Stimulated activated naive B cell treated with anti-CD40 and anti-IgM and Interleukin-4, amounts not matched to agents 10 μg/mL and 1 μg/mL and 100 μg/mL, for 72 hours (primary cell): Measurements from ENCODE around the gene PLD1.

ENCODE experiments used
- ATAC-seq, 2 donors: fragments of 150-1000 bp; cut with Tn5 transposase; replicated peaks; 2 replicates each; pipeline ENCODE4 v1.10.0; 2021; ENCODE audit warnings: moderate library complexity in 1 of 2
- DNase-seq: peaks from one replicate; pipeline ENCODE4 v3.0.0; 2021
- H3K27ac Mint-ChIP-seq: one replicate; pipeline ENCODE4 v1.8.0; 2022; ENCODE audit warnings: mild to moderate bottlenecking, mixed read lengths
- H3K27me3 Mint-ChIP-seq, 2 donors: one replicate each; pipeline ENCODE4 v1.8.0; 2022; ENCODE audit warnings: mixed read lengths in 2 of 2
- H3K36me3 Mint-ChIP-seq, 2 donors: one replicate each; pipeline ENCODE4 v1.8.0; 2022; ENCODE audit warnings: mixed read lengths in 2 of 2, mild to moderate bottlenecking in 1 of 2
- H3K4me1 Mint-ChIP-seq, 2 donors: one replicate each; pipeline ENCODE4 v1.8.0; 2022; ENCODE audit warnings: mixed read lengths in 2 of 2, mild to moderate bottlenecking in 1 of 2
- H3K4me3 Mint-ChIP-seq, 2 donors: one replicate each; pipeline ENCODE4 v1.8.0; 2022; ENCODE audit warnings: mild to moderate bottlenecking in 2 of 2, mixed read lengths in 2 of 2, moderate library complexity in 1 of 2
- H3K9me3 Mint-ChIP-seq, 2 donors: one replicate each; pipeline ENCODE4 v1.8.0; 2022; ENCODE audit warnings: mixed read lengths in 2 of 2, mild to moderate bottlenecking in 1 of 2

PLD1 gene

GRCh38 chr3:171769461-171769860 lies 40.8 kb downstream of the PLD1 start:
- ATAC-seq (no peak), DNase-seq (no peak)
- H3K27me3 Mint-ChIP-seq: peaks cover 0 to 9% of the 10 kb centered on the region in 2 donors
- no peaks in the 10 kb centered on the region for H3K9me3 Mint-ChIP-seq
- H3K27ac Mint-ChIP-seq: no peak overlapping the region
- no peaks in the 10 kb centered on the region for H3K36me3 Mint-ChIP-seq
- H3K4me1 Mint-ChIP-seq: no peaks in the 10 kb centered on the region
- H3K4me3 Mint-ChIP-seq: no peak overlapping the region

- H3K27ac Mint-ChIP-seq: no peak overlapping the region
- ATAC-seq (no peak), DNase-seq (no peak)
- no peaks in the 10 kb centered on the region for H3K9me3 Mint-ChIP-seq
- no peaks in the 10 kb centered on the region for H3K4me1 Mint-ChIP-seq
- H3K4me3 Mint-ChIP-seq: no peak overlapping the region
- H3K36me3 Mint-ChIP-seq: no peaks in the 10 kb centered on the region
- H3K27me3 Mint-ChIP-seq: peaks cover 0 to 11% of the 10 kb centered on the region in 2 donors
Observed at GRCh38 chr3:171768986-171769385, 41.3 kb downstream of the PLD1 start.

GRCh38 chr3:171768281-171768900 lies 41.9 kb downstream of the PLD1 start:
- Mint-ChIP-seq H3K4me1 (no peaks in the 10 kb centered on the region), H3K4me3 (no peak overlapping the region), H3K9me3 (no peaks in the 10 kb centered on the region), H3K27ac (no peak overlapping the region), H3K27me3 (peaks cover 0 to 11% of the 10 kb centered on the region in 2 donors), H3K36me3 (no peaks in the 10 kb centered on the region)
- DNase-seq (no peak), ATAC-seq (no peak)

GRCh38 chr3:171765511-171765887 lies 44.8 kb downstream of the PLD1 start:
- no peak for ATAC-seq
- H3K27me3 Mint-ChIP-seq: peaks cover 0 to 10% of the 10 kb centered on the region in 2 donors
- no peaks in the 10 kb centered on the region for H3K4me1 Mint-ChIP-seq
- H3K9me3 Mint-ChIP-seq: no peaks in the 10 kb centered on the region
- H3K36me3 Mint-ChIP-seq: no peaks in the 10 kb centered on the region
- no peak for DNase-seq
- H3K4me3 Mint-ChIP-seq: no peak overlapping the region
- H3K27ac Mint-ChIP-seq: no peak overlapping the region

- Mint-ChIP-seq H3K4me1 (no peaks in the 10 kb centered on the region), H3K4me3 (no peak overlapping the region), H3K27me3 (peaks cover 0 to 10% of the 10 kb centered on the region in 2 donors), H3K27ac (no peak overlapping the region), H3K9me3 (no peaks in the 10 kb centered on the region), H3K36me3 (no peaks in the 10 kb centered on the region)
- ATAC-seq: no peak
- DNase-seq: no peak
Observed at GRCh38 chr3:171763392-171763791, 46.9 kb downstream of the PLD1 start.

- DNase-seq: no peak
- no peaks in the 10 kb centered on the region for H3K36me3 Mint-ChIP-seq
Observed at GRCh38 chr3:171760477-171760876, 49.8 kb downstream of the PLD1 start.

GRCh38 chr3:171758109-171758508 lies 52.2 kb downstream of the PLD1 start:
- no peaks in the 10 kb centered on the region for H3K9me3 Mint-ChIP-seq
- no peak overlapping the region for H3K27ac Mint-ChIP-seq
- DNase-seq: no peak
- H3K27me3 Mint-ChIP-seq: peaks cover 0 to 5% of the 10 kb centered on the region in 2 donors
- no peaks in the 10 kb centered on the region for H3K4me1 Mint-ChIP-seq
- no peaks in the 10 kb centered on the region for H3K36me3 Mint-ChIP-seq
- no peak overlapping the region for H3K4me3 Mint-ChIP-seq
- no peak for ATAC-seq

More at GRCh38 chr3:171760477-171760876, 49.8 kb downstream of the PLD1 start:
- no peaks in the 10 kb centered on the region for H3K4me1 Mint-ChIP-seq
- H3K27ac Mint-ChIP-seq: no peak overlapping the region
- ATAC-seq: no peak
- H3K9me3 Mint-ChIP-seq: no peaks in the 10 kb centered on the region
- peaks cover 0 to 10% of the 10 kb centered on the region in 2 donors for H3K27me3 Mint-ChIP-seq
- H3K4me3 Mint-ChIP-seq: no peak overlapping the region

- ATAC-seq (no peak), DNase-seq (no peak)
- Mint-ChIP-seq H3K4me3 (no peak overlapping the region), H3K4me1 (no peaks in the 10 kb centered on the region), H3K27ac (no peak overlapping the region), H3K9me3 (no peaks in the 10 kb centered on the region), H3K27me3 (peaks cover 0 to 5% of the 10 kb centered on the region in 2 donors), H3K36me3 (no peaks in the 10 kb centered on the region)
Observed at GRCh38 chr3:171757361-171758034, 52.8 kb downstream of the PLD1 start.

- Mint-ChIP-seq H3K9me3 (no peaks in the 10 kb centered on the region), H3K27ac (no peak overlapping the region), H3K27me3 (no peaks in the 10 kb centered on the region), H3K4me1 (no peaks in the 10 kb centered on the region), H3K4me3 (no peak overlapping the region), H3K36me3 (no peaks in the 10 kb centered on the region)
- ATAC-seq: no peak
- DNase-seq: no peak
Observed at GRCh38 chr3:171755656-171756055, 54.6 kb downstream of the PLD1 start.

GRCh38 chr3:171755015-171755589 lies 55.2 kb downstream of the PLD1 start:
- Mint-ChIP-seq H3K4me1 (no peaks in the 10 kb centered on the region), H3K27me3 (no peaks in the 10 kb centered on the region), H3K4me3 (no peak overlapping the region), H3K36me3 (no peaks in the 10 kb centered on the region), H3K27ac (no peak overlapping the region), H3K9me3 (no peaks in the 10 kb centered on the region)
- DNase-seq: no peak
- ATAC-seq: peak in 1 of 2 donors; percentile 34

- Mint-ChIP-seq H3K4me3 (no peak overlapping the region), H3K36me3 (no peaks in the 10 kb centered on the region), H3K27ac (no peak overlapping the region), H3K27me3 (peaks cover 0 to 1% of the 10 kb centered on the region in 2 donors), H3K4me1 (no peaks in the 10 kb centered on the region), H3K9me3 (no peaks in the 10 kb centered on the region)
- DNase-seq: no peak
- no peak for ATAC-seq
Observed at GRCh38 chr3:171753665-171754408, 56.4 kb downstream of the PLD1 start.

GRCh38 chr3:171753025-171753472 lies 57.2 kb downstream of the PLD1 start:
- no peaks in the 10 kb centered on the region for H3K9me3 Mint-ChIP-seq
- ATAC-seq: no peak
- no peak overlapping the region for H3K27ac Mint-ChIP-seq
- no peaks in the 10 kb centered on the region for H3K36me3 Mint-ChIP-seq
- H3K27me3 Mint-ChIP-seq: peaks cover 0 to 7% of the 10 kb centered on the region in 2 donors
- no peak overlapping the region for H3K4me3 Mint-ChIP-seq
- DNase-seq: no peak
- no peaks in the 10 kb centered on the region for H3K4me1 Mint-ChIP-seq

GRCh38 chr3:171752329-171752728 lies 58.0 kb downstream of the PLD1 start:
- Mint-ChIP-seq H3K9me3 (no peaks in the 10 kb centered on the region), H3K36me3 (no peaks in the 10 kb centered on the region), H3K27me3 (peaks cover 0 to 7% of the 10 kb centered on the region in 2 donors), H3K4me3 (no peak overlapping the region), H3K27ac (no peak overlapping the region), H3K4me1 (no peaks in the 10 kb centered on the region)
- no peak for DNase-seq
- ATAC-seq: no peak

- H3K4me1 Mint-ChIP-seq: no peaks in the 10 kb centered on the region
- no peak for ATAC-seq
- H3K27ac Mint-ChIP-seq: no peak overlapping the region
- no peaks in the 10 kb centered on the region for H3K36me3 Mint-ChIP-seq
- H3K27me3 Mint-ChIP-seq: peaks cover 0 to 11% of the 10 kb centered on the region in 2 donors
- no peak for DNase-seq
- H3K4me3 Mint-ChIP-seq: no peak overlapping the region
- H3K9me3 Mint-ChIP-seq: no peaks in the 10 kb centered on the region
Observed at GRCh38 chr3:171749124-171749523, 61.2 kb downstream of the PLD1 start.
